SK-N-MC (cell line): Measurements from ENCODE around the gene RUFY4.
"Not testable (repeated sequence)": the region's sequence is repeated elsewhere in the genome, so short reads cannot be mapped to it uniquely, and the experiment has no call there.

Experiments
- DNase-seq: peaks from one replicate; pipeline ENCODE4 v3.0.0-alpha.2; 2011; ENCODE audit warnings: low read depth, low spot score
- H3K27ac ChIP-seq: fragments of 200-600 bp; sonication (generic); 2 replicates; pipeline ENCODE4 v1.5.1; 2016; ENCODE audit warnings: mixed run types
- H3K36me3 ChIP-seq: fragments of 200-600 bp; sonication (generic); 2 replicates; pipeline ENCODE4 v1.6.1; 2017; ENCODE audit warnings: antibody characterized with exemption, low read length, mixed read lengths; ENCODE audit not compliant: insufficient read depth
- H3K4me3 ChIP-seq: fragments of 200-600 bp; sonication (generic); 2 replicates; pipeline ENCODE4 v1.5.1; 2016
- H3K9ac ChIP-seq: fragments of 200-600 bp; sonication (generic); 2 replicates; pipeline ENCODE4 v1.8.0; 2017; ENCODE audit warnings: mixed run types, mixed read lengths; ENCODE audit not compliant: insufficient read length
- H3K9me3 ChIP-seq: fragments of 200-600 bp; sonication (generic); 2 replicates; pipeline ENCODE4 v1.6.1; 2017; ENCODE audit warnings: low read depth, mild to moderate bottlenecking, antibody characterized with exemption, low read length, moderate library complexity, mixed read lengths
- EZH2 ChIP-seq: fragments of 200-600 bp; sonication (generic); IDR thresholded peaks from one replicate; pipeline ENCODE4 v1.6.1; 2017; ENCODE audit warnings: antibody characterized with exemption
- FOXP2 ChIP-seq: optimal IDR thresholded peaks from 2 replicates; pipeline ENCODE3; 2011; ENCODE audit warnings: mild to moderate bottlenecking, moderate library complexity; ENCODE audit not compliant: insufficient read depth; ENCODE audit errors: extremely low read length, control extremely low read depth
- POLR2AphosphoS5 ChIP-seq: IDR thresholded peaks from 2 replicates; pipeline ENCODE4 v1.6.1; 2012; ENCODE audit warnings: mild to moderate bottlenecking, low read depth, low read length, borderline replicate concordance

RUFY4 gene

DNA sequence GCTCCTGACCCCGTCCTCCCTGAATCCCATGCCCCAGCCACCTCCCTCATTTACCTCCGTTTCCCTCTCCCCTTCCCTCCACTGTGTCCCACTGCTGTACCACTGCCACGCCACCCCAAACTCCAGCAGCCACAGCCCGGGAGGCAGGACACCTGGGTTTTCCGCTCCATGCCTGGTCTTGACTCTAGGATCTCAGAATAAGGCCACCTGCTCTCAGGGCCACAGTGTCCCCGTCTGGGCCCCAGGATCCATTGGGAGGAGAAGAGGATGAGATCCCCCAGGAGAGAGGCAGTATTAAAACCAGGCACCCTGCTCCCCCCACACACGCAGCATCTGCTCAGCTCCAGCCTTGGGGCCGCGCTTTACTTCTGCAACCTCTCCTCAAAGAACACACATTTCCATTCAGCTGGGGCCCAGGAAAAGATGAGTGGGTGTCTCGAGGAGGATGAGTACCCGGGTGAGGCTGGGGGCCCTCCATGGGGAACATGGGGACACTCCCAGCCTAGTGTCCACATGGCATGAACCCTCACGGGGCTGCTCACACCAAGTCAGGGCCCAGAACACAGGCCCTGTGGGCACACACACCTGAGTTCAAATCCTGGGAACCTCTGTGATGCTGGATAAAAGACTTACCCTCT is 33.5 kb upstream of the RUFY4 start:
- no peak overlapping the region for H3K27ac ChIP-seq
- DNase-seq: no peak
- TF ChIP-seq POLR2AphosphoS5 (no peak), EZH2 (no peak), FOXP2 (no peak)
- no peaks in the 10 kb centered on the region for H3K9me3 ChIP-seq
- no peak overlapping the region for H3K4me3 ChIP-seq
- H3K9ac ChIP-seq: no peak overlapping the region
- no peaks in the 10 kb centered on the region for H3K36me3 ChIP-seq

DNA sequence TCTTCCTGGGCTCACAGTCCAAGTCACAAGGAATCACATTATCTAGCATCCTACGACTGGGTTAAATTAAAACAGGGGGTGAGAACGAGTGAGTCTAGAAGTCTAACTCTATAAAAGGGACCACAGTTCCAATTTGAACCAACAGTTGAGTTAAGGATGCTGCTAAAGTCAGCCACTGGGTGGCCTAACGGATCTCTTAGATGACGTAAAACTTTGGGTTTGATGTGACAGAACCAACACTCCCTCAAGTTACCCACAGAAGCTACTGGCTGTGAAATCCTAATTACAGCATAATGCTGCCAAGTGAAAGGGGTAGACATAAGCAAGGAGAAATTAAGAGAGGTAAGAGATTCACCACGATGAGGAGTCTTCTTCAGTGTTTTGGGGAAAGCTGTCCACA is 32.7 kb upstream of the RUFY4 start:
- TF ChIP-seq POLR2AphosphoS5 (no peak), FOXP2 (no peak), EZH2 (no peak)
- no peak overlapping the region for H3K27ac ChIP-seq
- no peak overlapping the region for H3K4me3 ChIP-seq
- no peak for DNase-seq
- no peaks in the 10 kb centered on the region for H3K36me3 ChIP-seq
- no peaks in the 10 kb centered on the region for H3K9me3 ChIP-seq
- no peak overlapping the region for H3K9ac ChIP-seq

DNA sequence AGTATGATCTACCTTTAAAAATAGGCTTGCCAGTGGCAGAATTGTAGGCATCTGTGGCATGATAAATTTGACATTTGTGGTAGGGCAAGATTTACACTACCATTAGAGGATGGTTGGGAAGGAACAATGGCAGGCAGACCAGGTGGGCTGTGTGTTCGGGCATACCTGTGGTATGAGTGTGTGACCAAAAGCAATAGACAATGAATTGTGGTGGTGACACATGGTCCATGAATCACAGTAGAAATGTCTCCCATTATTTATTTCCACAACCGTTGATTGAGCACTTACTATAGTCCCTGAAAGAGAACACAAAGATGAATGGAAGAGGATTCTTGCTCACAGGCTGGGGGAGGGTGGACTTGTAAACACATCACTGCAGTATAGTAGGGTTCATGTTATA is 29.9 kb upstream of the RUFY4 start:
- no peak overlapping the region for H3K4me3 ChIP-seq
- no peak overlapping the region for H3K27ac ChIP-seq
- H3K36me3 ChIP-seq: no peaks in the 10 kb centered on the region
- no peak for DNase-seq
- H3K9ac ChIP-seq: no peak overlapping the region
- H3K9me3 ChIP-seq: no peaks in the 10 kb centered on the region
- no peak for TF ChIP-seq POLR2AphosphoS5
- TF ChIP-seq EZH2: no peak
- no peak for TF ChIP-seq FOXP2

DNA sequence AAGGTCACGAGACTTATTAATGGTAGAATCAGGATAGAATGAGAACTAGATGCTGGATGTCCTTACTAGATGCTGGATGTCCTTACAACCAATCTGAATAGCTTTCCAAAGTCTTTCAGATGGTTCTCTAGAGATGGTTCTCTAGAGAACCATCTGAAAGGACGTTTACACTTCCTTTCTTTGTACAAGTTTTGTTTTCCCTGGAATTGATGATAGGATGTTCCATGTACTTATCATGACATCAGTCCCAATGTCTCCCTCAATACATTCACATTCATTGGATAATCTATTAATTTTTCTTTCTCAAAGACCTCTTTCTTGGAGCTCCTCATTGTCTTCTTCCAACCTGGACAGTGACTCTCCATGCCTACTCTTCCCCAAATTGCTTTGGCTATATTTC is 28.2 kb upstream of the RUFY4 start:
- DNase-seq: no peak
- no peak overlapping the region for H3K27ac ChIP-seq
- H3K36me3 ChIP-seq: no peaks in the 10 kb centered on the region
- H3K4me3 ChIP-seq: no peak overlapping the region
- H3K9me3 ChIP-seq: no peaks in the 10 kb centered on the region
- H3K9ac ChIP-seq: no peak overlapping the region
- TF ChIP-seq FOXP2 (no peak), POLR2AphosphoS5 (no peak), EZH2 (no peak)

DNA sequence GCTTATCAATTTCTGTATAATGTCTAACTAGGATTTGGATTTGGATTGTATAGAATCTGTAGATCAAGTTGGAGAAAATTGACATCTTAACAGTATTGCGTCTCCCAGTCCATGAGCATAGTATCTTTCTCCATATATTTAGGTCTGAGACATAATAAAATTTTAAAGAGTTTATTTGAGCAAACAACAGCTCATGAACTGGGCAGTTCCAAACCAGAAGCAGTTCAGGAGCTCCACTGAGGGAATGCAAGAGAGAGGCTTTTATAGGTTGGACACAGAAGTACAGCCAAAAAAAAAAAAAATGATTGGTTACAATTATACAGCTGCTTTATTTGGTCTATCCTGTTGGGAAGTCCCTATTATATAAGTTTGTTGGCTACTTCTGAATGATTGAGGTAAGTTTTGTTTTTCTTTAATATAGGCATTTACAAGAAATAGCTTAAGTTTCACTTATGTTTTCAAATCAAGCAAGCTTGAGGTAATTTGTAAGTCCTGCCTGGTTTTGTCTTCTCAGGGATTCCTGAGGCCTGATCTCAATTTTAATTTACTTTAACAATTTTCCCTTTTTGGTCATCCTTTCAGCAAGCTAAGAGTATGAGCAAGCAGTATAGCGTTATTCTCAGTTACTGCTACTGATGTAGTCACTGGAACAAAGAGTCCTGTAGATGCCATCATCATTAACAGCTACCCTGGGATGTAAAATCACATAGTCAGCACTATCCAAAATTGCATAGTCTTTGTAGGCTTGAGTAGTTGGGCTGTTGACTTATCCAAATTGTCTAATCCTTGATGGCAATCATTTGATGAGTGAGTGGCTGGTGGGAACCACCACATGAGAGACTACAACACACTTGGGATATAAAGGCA is 27.5 kb upstream of the RUFY4 start:
- Histone ChIP-seq H3K36me3 (no peaks in the 10 kb centered on the region), H3K9me3 (no peaks in the 10 kb centered on the region), H3K9ac (no peak overlapping the region), H3K4me3 (no peak overlapping the region), H3K27ac (no peak overlapping the region)
- DNase-seq: no peak
- TF ChIP-seq POLR2AphosphoS5 (no peak), FOXP2 (no peak), EZH2 (no peak)

DNA sequence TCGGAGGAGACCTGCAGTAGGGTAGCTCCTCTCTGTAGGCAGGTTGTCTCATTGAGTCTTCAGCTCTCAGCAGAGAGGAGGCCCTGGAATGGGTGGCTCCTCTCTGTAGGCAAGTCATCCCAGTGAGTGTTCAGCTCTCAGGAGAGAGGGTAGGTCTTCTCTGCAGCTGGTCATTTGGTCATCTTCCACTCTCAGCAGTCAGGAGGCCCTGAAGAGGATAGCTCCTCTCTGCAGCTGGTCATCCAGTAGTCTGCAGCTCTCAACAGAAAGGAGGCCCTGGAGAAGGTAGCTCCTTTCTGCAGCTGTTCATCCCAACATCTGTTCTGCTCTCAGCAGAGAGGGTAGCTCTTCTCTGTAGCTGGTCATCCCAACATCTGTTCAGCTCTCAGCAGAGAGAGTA is 26.0 kb upstream of the RUFY4 start:
- Histone ChIP-seq H3K4me3 (no peak overlapping the region), H3K27ac (no peak overlapping the region), H3K9me3 (no peaks in the 10 kb centered on the region), H3K9ac (no peak overlapping the region), H3K36me3 (no peaks in the 10 kb centered on the region)
- TF ChIP-seq FOXP2: no peak
- TF ChIP-seq EZH2: no peak
- TF ChIP-seq POLR2AphosphoS5: no peak
- no peak for DNase-seq

DNA sequence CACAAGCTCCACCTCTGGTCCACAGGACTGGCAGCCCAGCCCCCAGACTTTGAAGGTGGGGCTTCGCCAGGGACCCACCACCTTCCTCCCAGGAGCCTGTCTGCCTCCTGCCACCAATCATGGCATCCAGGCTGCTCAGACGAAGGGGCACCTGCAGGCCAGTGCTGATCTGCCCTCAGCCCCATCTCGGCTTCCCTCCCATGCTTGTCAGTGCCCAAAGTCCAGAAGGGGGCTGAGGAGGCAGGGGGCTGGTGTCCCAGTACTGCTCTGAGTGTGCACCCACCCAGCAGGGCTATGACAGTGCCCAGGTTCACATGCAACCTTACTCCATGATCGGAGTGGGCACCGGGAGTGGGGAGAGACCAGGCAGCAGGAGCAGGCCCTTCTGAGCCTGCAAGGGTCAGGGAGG is 25.3 kb upstream of the RUFY4 start:
- TF ChIP-seq EZH2: no peak
- no peak for TF ChIP-seq POLR2AphosphoS5
- no peak for TF ChIP-seq FOXP2
- no peak overlapping the region for H3K27ac ChIP-seq
- no peak for DNase-seq

DNA sequence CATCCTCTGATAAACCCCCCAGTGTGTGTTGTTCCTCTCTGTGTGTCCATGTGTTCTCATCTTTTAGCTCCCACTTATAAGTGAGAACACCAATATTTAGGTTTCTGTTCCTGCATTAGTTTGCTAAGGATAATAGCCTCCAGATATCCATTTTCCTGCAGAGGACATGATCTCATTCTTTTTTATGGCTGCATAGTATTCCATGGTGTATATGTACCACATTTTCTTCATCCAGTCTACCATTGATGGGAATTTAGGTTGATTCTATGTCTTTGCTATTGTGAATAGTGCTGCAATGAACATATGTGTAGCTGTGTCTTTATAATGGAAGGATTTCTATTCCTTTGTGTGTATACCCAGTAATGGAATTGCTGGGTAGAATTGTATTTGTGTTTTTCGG is 24.5 kb upstream of the RUFY4 start:
- not testable (repeated sequence) for H3K9me3 ChIP-seq, H3K27ac ChIP-seq

More for the DNA sequence above, 25.3 kb upstream of the RUFY4 start:
- Histone ChIP-seq H3K9me3 (no peaks in the 10 kb centered on the region), H3K4me3 (no peak overlapping the region), H3K36me3 (no peaks in the 10 kb centered on the region), H3K9ac (no peak overlapping the region)

More for the DNA sequence above, 24.5 kb upstream of the RUFY4 start:
- not testable (repeated sequence) for H3K36me3 ChIP-seq, H3K9ac ChIP-seq, DNase-seq, H3K4me3 ChIP-seq
